ENCODE results near the gene C22orf39.

Gene C22orf39

DNA sequence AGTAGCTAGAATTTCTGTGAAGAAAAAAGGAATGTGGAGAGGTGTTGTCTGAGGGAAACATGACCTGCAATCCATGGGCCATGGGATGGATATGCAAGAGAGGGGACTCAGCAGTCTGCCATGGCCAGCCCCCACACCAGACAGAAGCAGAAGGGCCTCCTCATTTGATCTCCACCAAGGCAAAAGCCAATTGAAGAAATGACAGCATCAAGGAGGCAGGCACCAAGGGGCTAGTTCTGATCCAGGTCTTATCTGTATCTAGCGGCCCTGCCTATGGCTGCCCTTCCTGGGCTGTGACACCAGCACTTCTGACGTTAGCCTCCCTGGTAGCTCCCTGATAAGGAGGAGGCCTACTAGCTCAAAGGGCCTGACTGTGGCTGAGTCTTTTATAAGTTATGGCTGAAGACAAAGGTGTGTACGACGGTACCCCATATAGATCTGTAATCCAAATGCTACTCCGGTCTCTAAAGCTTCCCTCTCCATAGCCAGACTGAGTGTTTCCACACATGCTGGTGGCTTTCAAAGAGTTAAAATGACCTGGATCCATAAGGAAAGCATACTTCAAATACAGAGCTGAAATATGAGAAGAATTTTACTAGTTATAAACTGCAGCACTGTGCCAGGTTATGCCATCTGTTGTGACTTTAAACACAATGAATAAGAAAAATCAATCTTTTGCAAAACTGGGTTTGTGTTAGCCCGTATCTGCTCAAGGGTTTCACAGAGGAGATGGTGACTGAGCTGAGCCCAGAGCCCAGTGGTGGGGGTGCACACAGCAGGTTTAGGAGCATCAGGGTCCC, 50.4 kb downstream of the C22orf39 start:
- DNase-seq, result no peak

DNA sequence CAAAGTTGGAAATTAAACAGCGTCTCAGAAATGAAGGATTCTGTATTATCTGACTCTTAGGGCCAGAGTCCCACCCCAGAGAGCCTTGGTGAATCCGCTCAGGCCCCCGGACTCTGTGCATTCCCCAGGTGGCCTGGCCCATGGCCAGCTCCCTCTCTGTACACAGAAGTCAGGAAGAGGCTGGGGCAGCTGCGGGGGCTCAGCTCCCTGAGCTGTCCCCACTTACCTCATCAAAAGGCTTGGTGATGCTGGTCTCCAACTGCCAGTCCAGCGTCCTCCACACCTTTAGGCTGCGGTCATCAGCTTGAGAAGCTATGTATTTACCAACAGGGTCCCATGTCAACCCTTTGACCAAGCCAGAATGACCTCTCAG, 51.0 kb downstream of the C22orf39 start:
- no peak for DNase-seq

DNA sequence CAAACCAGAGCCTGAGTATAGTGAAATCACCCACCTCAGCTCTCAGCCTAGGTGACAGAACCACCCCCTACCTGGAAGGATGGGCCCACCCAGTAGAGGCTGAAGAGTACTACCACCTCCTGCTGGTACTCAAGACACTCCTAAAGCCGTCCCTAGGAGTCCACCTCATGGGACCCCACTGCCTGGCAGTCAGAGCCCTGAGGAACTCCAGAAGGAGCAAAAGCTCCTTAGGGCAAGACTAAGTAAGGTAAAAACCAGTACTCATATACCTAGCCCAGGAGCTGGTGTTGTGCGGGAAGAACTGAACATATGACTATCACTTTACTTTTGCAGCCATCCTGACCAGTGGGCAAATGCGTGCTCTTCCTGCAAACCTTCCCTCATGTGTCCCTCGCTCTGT, 52.2 kb downstream of the C22orf39 start:
- DNase-seq, result no peak

DNA sequence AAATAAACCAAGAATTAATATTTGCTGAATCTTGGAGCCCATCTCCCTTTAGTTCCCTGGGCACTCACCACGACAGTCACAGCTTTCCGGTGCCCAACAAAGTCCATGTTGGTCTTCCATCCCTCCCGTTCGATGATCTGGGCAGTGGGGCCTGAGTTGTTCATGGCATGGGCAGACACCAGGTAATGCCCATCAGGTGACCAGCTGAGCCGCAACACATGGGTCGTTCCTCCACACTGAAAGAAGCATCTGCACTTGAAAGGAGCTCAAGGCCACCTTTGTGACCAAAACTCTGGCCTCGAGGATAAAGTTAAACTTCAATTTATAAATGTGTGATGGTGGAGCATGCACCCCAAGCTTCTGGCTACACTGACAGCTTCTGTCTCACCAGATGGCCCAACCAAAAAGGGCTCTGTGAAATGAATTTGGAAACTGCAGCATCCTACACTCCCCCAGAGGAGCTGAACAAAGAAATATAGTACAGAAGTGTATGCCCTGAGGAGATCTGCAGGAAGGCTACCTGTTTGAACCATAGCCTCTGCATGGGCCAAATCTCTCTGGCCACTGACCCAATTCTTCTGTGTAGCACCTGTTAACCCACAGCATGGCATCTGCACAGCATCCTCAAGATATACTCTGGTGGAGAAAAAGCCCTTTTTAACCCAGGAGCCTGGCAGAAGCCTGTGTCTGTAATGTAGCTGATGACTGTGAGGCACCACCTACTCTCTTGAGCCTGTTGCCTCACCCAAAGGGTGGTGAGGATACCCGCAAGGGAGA, 53.0 kb downstream of the C22orf39 start:
- DNase-seq, result no peak

DNA sequence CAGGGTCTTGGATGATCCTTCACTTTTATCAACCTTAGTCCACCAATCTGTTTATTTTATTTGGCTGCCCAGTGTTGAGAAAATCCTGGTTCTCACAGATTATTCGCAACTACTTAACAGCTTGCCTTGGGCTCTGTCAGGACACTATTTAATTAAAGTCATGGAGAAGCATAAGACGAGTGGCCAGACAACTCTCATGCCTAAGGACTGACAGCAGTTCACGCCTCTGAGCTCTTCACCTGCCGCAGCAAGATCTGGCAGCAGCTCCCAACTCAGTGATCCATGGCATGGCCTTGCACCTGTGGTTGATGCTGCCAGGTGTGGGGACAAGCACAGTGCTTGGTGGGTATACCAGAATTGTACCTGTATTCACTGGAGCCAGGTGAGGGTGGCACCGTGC, 53.8 kb downstream of the C22orf39 start:
- DNase-seq, result no peak
